Activated CD8-positive, alpha-beta T cell treated with anti-CD3 and anti-CD28 coated beads for 36 hours (primary cell): ENCODE results near the gene RAC2. TPM values are rescaled to one million over a fixed set of nuclear protein-coding genes. Genes with fewer than 3 reads are reported as not detected.

ENCODE experiments used
- ATAC-seq: fragments of 200-7000 bp; cut with Tn5 transposase; one replicate; pipeline ENCODE4 v1.10.0; 2021; ENCODE audit warnings: mild to moderate bottlenecking, moderate library complexity
- CTCF ChIA-PET: fragments of 350-600 bp; sonication (Branson Sonifier 250); formaldehyde crosslinking; loops from one replicate; lab custom pipeline; 2021; ENCODE audit warnings: antibody characterized with exemption; lab: Charles Lee
- POLR2A ChIA-PET: fragments of 350-600 bp; sonication (Branson Sonifier 250); formaldehyde crosslinking; loops from one replicate; lab custom pipeline; 2021; ENCODE audit warnings: antibody characterized with exemption; lab: Charles Lee
- DNase-seq: peaks from one replicate; pipeline ENCODE4 v3.0.0-alpha.2; 2020
- H3K27ac Mint-ChIP-seq: one replicate; pipeline ENCODE4 v1.8.0; 2021; ENCODE audit warnings: mild to moderate bottlenecking, mixed read lengths
- H3K27me3 Mint-ChIP-seq: one replicate; pipeline ENCODE4 v1.8.0; 2021; ENCODE audit warnings: mixed read lengths
- H3K36me3 Mint-ChIP-seq: one replicate; pipeline ENCODE4 v1.8.0; 2021; ENCODE audit warnings: low read depth, mixed read lengths
- H3K4me1 Mint-ChIP-seq: one replicate; pipeline ENCODE4 v1.8.0; 2021; ENCODE audit warnings: low read depth, mixed read lengths
- H3K4me3 Mint-ChIP-seq: one replicate; pipeline ENCODE4 v1.8.0; 2021; ENCODE audit warnings: mild to moderate bottlenecking, moderate library complexity, mixed read lengths
- H3K9me3 Mint-ChIP-seq: one replicate; pipeline ENCODE4 v1.8.0; 2021; ENCODE audit warnings: mixed read lengths
- intact Hi-C: fragments of 100-400 bp; cut with micrococcal nuclease; formaldehyde crosslinking; loops from one replicate; pipeline ENCODE4 v1.10.0; 2022
- total RNA-seq, 2 experiments: library from RNA; stranded (reverse); gene quantifications; one replicate each; pipeline ENCODE4 v1.2.3, GENCODE V29; 2021
- TF ChIP-seq, protein P1 (sequence below): fragments of 200-600 bp; IDR thresholded peaks from one replicate; pipeline ENCODE4 v1.8.0; 2022; ENCODE audit warnings: antibody characterized with exemption, mild to moderate bottlenecking

RAC2 gene
- total RNA-seq, 2 experiments from 2014 or later, result 699 to 717 TPM

GRCh38 chr22:37178350-37179125, 65.5 kb downstream of the RAC2 start:
- intact Hi-C loops, result no loop called here
- DNase-seq, result no peak
- H3K9me3 Mint-ChIP-seq, result no peaks in the 10 kb centered on the region
- H3K36me3 Mint-ChIP-seq, result no peaks in the 10 kb centered on the region
- ATAC-seq, result no peak
- ChIA-PET CTCF (interaction anchor here (0.8 to 1.8 kb wide), 4 partner anchors 12 to 29 kb away, joined by 3 to 10 read pairs (median 3); partner anchors contain the start of gene IL2RB), POLR2A (interaction anchor here (0.6 to 2.1 kb wide), 6 partner anchors 12 to 91 kb away, joined by 3 to 9 read pairs (median 3); no protein-coding TSS in a partner anchor)
- H3K27me3 Mint-ChIP-seq, result no peaks in the 10 kb centered on the region
- H3K4me3 Mint-ChIP-seq, result no peak overlapping the region
- no peak overlapping the region for H3K27ac Mint-ChIP-seq
- TF ChIP-seq, protein P1, sequence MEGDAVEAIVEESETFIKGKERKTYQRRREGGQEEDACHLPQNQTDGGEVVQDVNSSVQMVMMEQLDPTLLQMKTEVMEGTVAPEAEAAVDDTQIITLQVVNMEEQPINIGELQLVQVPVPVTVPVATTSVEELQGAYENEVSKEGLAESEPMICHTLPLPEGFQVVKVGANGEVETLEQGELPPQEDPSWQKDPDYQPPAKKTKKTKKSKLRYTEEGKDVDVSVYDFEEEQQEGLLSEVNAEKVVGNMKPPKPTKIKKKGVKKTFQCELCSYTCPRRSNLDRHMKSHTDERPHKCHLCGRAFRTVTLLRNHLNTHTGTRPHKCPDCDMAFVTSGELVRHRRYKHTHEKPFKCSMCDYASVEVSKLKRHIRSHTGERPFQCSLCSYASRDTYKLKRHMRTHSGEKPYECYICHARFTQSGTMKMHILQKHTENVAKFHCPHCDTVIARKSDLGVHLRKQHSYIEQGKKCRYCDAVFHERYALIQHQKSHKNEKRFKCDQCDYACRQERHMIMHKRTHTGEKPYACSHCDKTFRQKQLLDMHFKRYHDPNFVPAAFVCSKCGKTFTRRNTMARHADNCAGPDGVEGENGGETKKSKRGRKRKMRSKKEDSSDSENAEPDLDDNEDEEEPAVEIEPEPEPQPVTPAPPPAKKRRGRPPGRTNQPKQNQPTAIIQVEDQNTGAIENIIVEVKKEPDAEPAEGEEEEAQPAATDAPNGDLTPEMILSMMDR, result no peak
- peaks cover 22% of the 10 kb centered on the region for H3K4me1 Mint-ChIP-seq

DNA sequence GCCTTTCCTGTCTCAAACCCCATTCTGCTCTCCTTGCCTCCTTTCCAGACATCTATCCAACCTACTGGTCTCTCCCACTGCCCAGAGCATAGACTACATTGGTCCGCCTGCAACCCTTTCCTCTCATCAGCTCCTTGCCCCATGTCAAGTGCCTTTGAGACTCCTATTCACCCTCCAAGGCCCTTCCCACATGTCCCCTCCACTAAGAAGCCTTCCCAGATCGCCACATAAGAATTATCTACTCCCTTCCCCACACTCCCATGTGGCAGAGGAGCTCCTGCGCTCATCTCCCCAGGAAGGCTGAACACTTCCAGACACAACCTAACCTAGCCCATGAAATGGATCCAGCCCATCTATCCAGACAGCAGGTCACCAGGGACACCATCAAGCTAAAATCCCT, 66.3 kb downstream of the RAC2 start:
- POLR2A ChIA-PET, result interaction anchor here (0.7 to 2.1 kb wide), 8 partner anchors 10 to 125 kb away, joined by 3 to 9 read pairs (median 4); partner anchors contain the start of gene C1QTNF6
- no peak overlapping the region for H3K27ac Mint-ChIP-seq
- peaks cover 17% of the 10 kb centered on the region for H3K4me1 Mint-ChIP-seq
- no peaks in the 10 kb centered on the region for H3K27me3 Mint-ChIP-seq
- intact Hi-C loops, result no loop called here
- TF ChIP-seq, protein P1, result no peak
- no peaks in the 10 kb centered on the region for H3K9me3 Mint-ChIP-seq
- no peak for ATAC-seq
- CTCF ChIA-PET, result interaction anchor here (1.1 to 1.8 kb wide), 3 partner anchors 11 to 22 kb away, joined by 3 to 10 read pairs (median 3); no protein-coding TSS in a partner anchor
- no peak for DNase-seq
- no peak overlapping the region for H3K4me3 Mint-ChIP-seq
- no peaks in the 10 kb centered on the region for H3K36me3 Mint-ChIP-seq

DNA sequence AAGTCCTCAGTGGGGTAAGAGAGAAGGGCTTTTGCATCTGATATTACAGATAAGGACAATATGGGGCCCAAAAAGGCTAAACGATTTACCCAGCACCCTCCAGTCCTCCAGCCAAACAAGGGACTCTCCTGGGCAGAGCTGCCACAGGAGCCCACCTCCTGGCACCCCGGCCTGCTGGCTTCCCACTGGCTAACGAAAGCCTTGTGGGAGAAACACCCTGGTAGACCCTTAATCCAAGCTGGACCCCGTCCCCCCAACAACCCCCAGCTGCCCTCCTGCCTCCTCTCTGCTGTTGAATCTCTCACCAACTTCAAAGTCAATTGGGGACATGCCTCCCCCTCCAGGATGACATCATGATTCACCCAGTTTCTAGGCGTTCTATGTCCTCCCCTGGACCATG, 66.8 kb downstream of the RAC2 start:
- TF ChIP-seq, protein P1, result no peak
- Mint-ChIP-seq H3K27me3 (no peaks in the 10 kb centered on the region), H3K4me1 (peaks cover 17% of the 10 kb centered on the region), H3K36me3 (no peaks in the 10 kb centered on the region), H3K27ac (peak overlapping the region; percentile 18), H3K4me3 (no peak overlapping the region), H3K9me3 (no peaks in the 10 kb centered on the region)
- CTCF ChIA-PET, result interaction anchor here (1.1 to 1.8 kb wide), 3 partner anchors 11 to 22 kb away, joined by 3 to 10 read pairs (median 3); no protein-coding TSS in a partner anchor
- no peak for ATAC-seq
- DNase-seq, result peak; percentile 4
- intact Hi-C loops, result no loop called here
- POLR2A ChIA-PET, result interaction anchor here (0.7 to 2.1 kb wide), 6 partner anchors 10 to 124 kb away, joined by 3 to 9 read pairs (median 4); partner anchors contain the start of gene C1QTNF6

GRCh38 chr22:37176464-37177061, 67.5 kb downstream of the RAC2 start:
- no peaks in the 10 kb centered on the region for H3K27me3 Mint-ChIP-seq
- peak overlapping the region; percentile 77 for H3K27ac Mint-ChIP-seq
- no peaks in the 10 kb centered on the region for H3K9me3 Mint-ChIP-seq
- peak; percentile 40 for DNase-seq
- no peak overlapping the region for H3K4me3 Mint-ChIP-seq
- TF ChIP-seq, protein P1, result no peak
- ChIA-PET CTCF (no interaction called here), POLR2A (interaction anchor here (0.9 to 2.1 kb wide), 5 partner anchors 10 to 23 kb away, joined by 3 to 9 read pairs (median 4); partner anchors contain the start of gene C1QTNF6)
- intact Hi-C loops, result no loop called here
- peak; percentile 67 for ATAC-seq
- peaks cover 15% of the 10 kb centered on the region for H3K4me1 Mint-ChIP-seq
- H3K36me3 Mint-ChIP-seq, result no peaks in the 10 kb centered on the region
